ENCODE data around the gene DGKB. TPM values are rescaled to one million over a fixed set of nuclear protein-coding genes. Genes with fewer than 3 reads are reported as not detected.

The DGKB gene
- total RNA-seq, 1 experiment from 2014 or later = not detected

DNA sequence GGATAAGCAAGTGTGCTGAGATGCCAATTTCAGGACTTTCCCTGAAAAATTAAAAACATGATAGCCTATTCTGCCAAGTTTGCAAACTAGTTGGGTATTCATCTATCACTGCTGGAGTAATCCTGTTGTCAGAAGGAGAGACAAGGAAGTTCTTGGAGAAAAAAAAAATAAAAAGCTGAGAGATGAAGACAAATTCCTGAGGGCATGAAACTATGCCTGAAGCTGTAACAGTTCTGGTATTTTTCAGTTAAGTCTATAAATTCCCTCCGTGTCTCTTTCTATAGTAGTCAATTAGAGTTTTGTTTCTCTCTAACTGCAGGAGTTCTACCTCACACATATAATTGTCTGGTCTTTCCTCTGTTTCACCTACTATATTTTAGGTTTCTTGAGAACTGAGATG is 95.7 kb downstream of the DGKB start:
- no peak for ATAC-seq
- ChIA-PET POLR2A (no interaction called here), CTCF (no interaction called here)
- no peak for DNase-seq (ENCODE audit: low read depth, low spot score)
- Histone ChIP-seq H3K4me3 (ENCODE audit: low read depth in 2 of 2, low read length in 2 of 2) (no peak overlapping the region), H3K4me1 (ENCODE audit: control insufficient read depth, insufficient read depth, low read length) (no peaks in the 10 kb centered on the region), H3K9me3 (ENCODE audit: control insufficient read depth, insufficient read depth, low read depth, low read length) (peaks cover 12% of the 10 kb centered on the region; the same call in 1 of the 2 replicates), H3K27ac (ENCODE audit: low read length) (no peak overlapping the region), H3K36me3 (ENCODE audit: control insufficient read depth, insufficient read depth, low read length) (no peaks in the 10 kb centered on the region), H3K27me3 (ENCODE audit: control insufficient read depth, insufficient read depth, low read length) (no peaks in the 10 kb centered on the region)
- TF ChIP-seq, protein P1, sequence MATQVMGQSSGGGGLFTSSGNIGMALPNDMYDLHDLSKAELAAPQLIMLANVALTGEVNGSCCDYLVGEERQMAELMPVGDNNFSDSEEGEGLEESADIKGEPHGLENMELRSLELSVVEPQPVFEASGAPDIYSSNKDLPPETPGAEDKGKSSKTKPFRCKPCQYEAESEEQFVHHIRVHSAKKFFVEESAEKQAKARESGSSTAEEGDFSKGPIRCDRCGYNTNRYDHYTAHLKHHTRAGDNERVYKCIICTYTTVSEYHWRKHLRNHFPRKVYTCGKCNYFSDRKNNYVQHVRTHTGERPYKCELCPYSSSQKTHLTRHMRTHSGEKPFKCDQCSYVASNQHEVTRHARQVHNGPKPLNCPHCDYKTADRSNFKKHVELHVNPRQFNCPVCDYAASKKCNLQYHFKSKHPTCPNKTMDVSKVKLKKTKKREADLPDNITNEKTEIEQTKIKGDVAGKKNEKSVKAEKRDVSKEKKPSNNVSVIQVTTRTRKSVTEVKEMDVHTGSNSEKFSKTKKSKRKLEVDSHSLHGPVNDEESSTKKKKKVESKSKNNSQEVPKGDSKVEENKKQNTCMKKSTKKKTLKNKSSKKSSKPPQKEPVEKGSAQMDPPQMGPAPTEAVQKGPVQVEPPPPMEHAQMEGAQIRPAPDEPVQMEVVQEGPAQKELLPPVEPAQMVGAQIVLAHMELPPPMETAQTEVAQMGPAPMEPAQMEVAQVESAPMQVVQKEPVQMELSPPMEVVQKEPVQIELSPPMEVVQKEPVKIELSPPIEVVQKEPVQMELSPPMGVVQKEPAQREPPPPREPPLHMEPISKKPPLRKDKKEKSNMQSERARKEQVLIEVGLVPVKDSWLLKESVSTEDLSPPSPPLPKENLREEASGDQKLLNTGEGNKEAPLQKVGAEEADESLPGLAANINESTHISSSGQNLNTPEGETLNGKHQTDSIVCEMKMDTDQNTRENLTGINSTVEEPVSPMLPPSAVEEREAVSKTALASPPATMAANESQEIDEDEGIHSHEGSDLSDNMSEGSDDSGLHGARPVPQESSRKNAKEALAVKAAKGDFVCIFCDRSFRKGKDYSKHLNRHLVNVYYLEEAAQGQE (IDR thresholded peaks at IDR 0.05; ENCODE audit: insufficient read depth in 1 of 2, low read depth in 2 of 2, low read length in 1 of 2) = no peak
- TF ChIP-seq SIN3A (IDR thresholded peaks at IDR 0.05; ENCODE audit: borderline replicate concordance, insufficient read depth, low read depth, low read length) = no peak
- TF ChIP-seq, protein P2, sequence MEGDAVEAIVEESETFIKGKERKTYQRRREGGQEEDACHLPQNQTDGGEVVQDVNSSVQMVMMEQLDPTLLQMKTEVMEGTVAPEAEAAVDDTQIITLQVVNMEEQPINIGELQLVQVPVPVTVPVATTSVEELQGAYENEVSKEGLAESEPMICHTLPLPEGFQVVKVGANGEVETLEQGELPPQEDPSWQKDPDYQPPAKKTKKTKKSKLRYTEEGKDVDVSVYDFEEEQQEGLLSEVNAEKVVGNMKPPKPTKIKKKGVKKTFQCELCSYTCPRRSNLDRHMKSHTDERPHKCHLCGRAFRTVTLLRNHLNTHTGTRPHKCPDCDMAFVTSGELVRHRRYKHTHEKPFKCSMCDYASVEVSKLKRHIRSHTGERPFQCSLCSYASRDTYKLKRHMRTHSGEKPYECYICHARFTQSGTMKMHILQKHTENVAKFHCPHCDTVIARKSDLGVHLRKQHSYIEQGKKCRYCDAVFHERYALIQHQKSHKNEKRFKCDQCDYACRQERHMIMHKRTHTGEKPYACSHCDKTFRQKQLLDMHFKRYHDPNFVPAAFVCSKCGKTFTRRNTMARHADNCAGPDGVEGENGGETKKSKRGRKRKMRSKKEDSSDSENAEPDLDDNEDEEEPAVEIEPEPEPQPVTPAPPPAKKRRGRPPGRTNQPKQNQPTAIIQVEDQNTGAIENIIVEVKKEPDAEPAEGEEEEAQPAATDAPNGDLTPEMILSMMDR (IDR thresholded peaks at IDR 0.05) = no peak
- TF ChIP-seq POLR2AphosphoS5 (IDR thresholded peaks at IDR 0.05; ENCODE audit: low read depth, low read length) = no peak
- TF ChIP-seq TCF7L2 (IDR thresholded peaks at IDR 0.05; ENCODE audit: low read depth, low read length) = no peak
- intact Hi-C loops (cut with micrococcal nuclease; ENCODE audit: unreplicated experiment) (no loop called here), in situ Hi-C loops (cut with HindIII; ENCODE audit: low pct_unique_long_range_greater_than_20kb, low sequenced_read_pairs) (no loop called here)
- no TSS peak for BruUV-seq (replicated peaks)

GRCh38 chr7:14805105-14805719 is 97.3 kb downstream of the DGKB start:
- TF ChIP-seq TCF7L2 (IDR thresholded peaks at IDR 0.05; ENCODE audit: low read depth, low read length) (no peak), POLR2AphosphoS5 (IDR thresholded peaks at IDR 0.05; ENCODE audit: low read depth, low read length) (no peak)
- TF ChIP-seq, protein P1 (IDR thresholded peaks at IDR 0.05; ENCODE audit: insufficient read depth in 1 of 2, low read depth in 2 of 2, low read length in 1 of 2) = no peak
- H3K36me3 ChIP-seq (ENCODE audit: control insufficient read depth, insufficient read depth, low read length) = no peaks in the 10 kb centered on the region
- BruUV-seq (replicated peaks) = no TSS peak
- ATAC-seq = no peak
- CTCF ChIA-PET = no interaction called here
- H3K9me3 ChIP-seq (ENCODE audit: control insufficient read depth, insufficient read depth, low read depth, low read length) = peaks cover 12% of the 10 kb centered on the region; the same call in 1 of the 2 replicates
- POLR2A ChIA-PET = no interaction called here
- no peak overlapping the region for H3K27ac ChIP-seq (ENCODE audit: low read length)
- no peak overlapping the region for H3K4me3 ChIP-seq (ENCODE audit: low read depth in 2 of 2, low read length in 2 of 2)
- no peaks in the 10 kb centered on the region for H3K4me1 ChIP-seq (ENCODE audit: control insufficient read depth, insufficient read depth, low read length)
- in situ Hi-C loops (cut with HindIII; ENCODE audit: low pct_unique_long_range_greater_than_20kb, low sequenced_read_pairs) = no loop called here
- H3K27me3 ChIP-seq (ENCODE audit: control insufficient read depth, insufficient read depth, low read length) = no peaks in the 10 kb centered on the region
- no peak for DNase-seq (ENCODE audit: low read depth, low spot score)
- intact Hi-C loops (cut with micrococcal nuclease; ENCODE audit: unreplicated experiment) = no loop called here
